NCI-H82 (cell line): ENCODE results near the gene EGFR.

Source experiments
- DNase-seq: peaks from one replicate; lab custom pipeline; 2025; lab: John Stamatoyannopoulos, UW

EGFR gene

GRCh38 chr7:55212838-55213237 is 194.0 kb downstream of the EGFR start:
- no peak for DNase-seq

- DNase-seq: no peak
Observed at GRCh38 chr7:55214707-55215106, 195.9 kb downstream of the EGFR start.

GRCh38 chr7:55223023-55223422 is 204.2 kb downstream of the EGFR start:
- DNase-seq: no peak

- no peak for DNase-seq
Observed at GRCh38 chr7:55224111-55224510, 205.3 kb downstream of the EGFR start.

GRCh38 chr7:55224810-55225209 is 206.0 kb downstream of the EGFR start:
- no peak for DNase-seq

GRCh38 chr7:55230014-55230413 is 211.2 kb downstream of the EGFR start:
- DNase-seq: no peak

GRCh38 chr7:55231736-55232280 is 213.0 kb downstream of the EGFR start:
- no peak for DNase-seq

- DNase-seq: no peak
Observed at GRCh38 chr7:55233001-55233400, 214.2 kb downstream of the EGFR start.

GRCh38 chr7:55234408-55234807 is 215.6 kb downstream of the EGFR start:
- no peak for DNase-seq

- DNase-seq: no peak
Observed at GRCh38 chr7:55235115-55235514, 216.3 kb downstream of the EGFR start.

- DNase-seq: no peak
Observed at GRCh38 chr7:55235801-55236200, 217.0 kb downstream of the EGFR start.

GRCh38 chr7:55236476-55236875 is 217.7 kb downstream of the EGFR start:
- no peak for DNase-seq

GRCh38 chr7:55237156-55237893 is 218.5 kb downstream of the EGFR start:
- no peak for DNase-seq

GRCh38 chr7:55239406-55239805 is 220.6 kb downstream of the EGFR start:
- no peak for DNase-seq

- DNase-seq: no peak
Observed at GRCh38 chr7:55240418-55241142, 221.8 kb downstream of the EGFR start.

- no peak for DNase-seq
Observed at GRCh38 chr7:55241958-55242357, 223.1 kb downstream of the EGFR start.

- DNase-seq: no peak
Observed at GRCh38 chr7:55242613-55243012, 223.8 kb downstream of the EGFR start.

- DNase-seq: no peak
Observed at GRCh38 chr7:55244006-55244745, 225.4 kb downstream of the EGFR start.

- no peak for DNase-seq
Observed at GRCh38 chr7:55245271-55245723, 226.5 kb downstream of the EGFR start.

GRCh38 chr7:55246171-55246570 is 227.4 kb downstream of the EGFR start:
- no peak for DNase-seq

GRCh38 chr7:55247428-55247827 is 228.6 kb downstream of the EGFR start:
- DNase-seq: no peak

- no peak for DNase-seq
Observed at GRCh38 chr7:55248526-55248925, 229.7 kb downstream of the EGFR start.

- DNase-seq: no peak
Observed at GRCh38 chr7:55249332-55249731, 230.5 kb downstream of the EGFR start.
